Measurements from ENCODE around the gene DDRGK1.

- TF ChIP-seq POLR2A (IDR thresholded peaks at IDR 0.05): no peak
- TF ChIP-seq, protein P1, sequence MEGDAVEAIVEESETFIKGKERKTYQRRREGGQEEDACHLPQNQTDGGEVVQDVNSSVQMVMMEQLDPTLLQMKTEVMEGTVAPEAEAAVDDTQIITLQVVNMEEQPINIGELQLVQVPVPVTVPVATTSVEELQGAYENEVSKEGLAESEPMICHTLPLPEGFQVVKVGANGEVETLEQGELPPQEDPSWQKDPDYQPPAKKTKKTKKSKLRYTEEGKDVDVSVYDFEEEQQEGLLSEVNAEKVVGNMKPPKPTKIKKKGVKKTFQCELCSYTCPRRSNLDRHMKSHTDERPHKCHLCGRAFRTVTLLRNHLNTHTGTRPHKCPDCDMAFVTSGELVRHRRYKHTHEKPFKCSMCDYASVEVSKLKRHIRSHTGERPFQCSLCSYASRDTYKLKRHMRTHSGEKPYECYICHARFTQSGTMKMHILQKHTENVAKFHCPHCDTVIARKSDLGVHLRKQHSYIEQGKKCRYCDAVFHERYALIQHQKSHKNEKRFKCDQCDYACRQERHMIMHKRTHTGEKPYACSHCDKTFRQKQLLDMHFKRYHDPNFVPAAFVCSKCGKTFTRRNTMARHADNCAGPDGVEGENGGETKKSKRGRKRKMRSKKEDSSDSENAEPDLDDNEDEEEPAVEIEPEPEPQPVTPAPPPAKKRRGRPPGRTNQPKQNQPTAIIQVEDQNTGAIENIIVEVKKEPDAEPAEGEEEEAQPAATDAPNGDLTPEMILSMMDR (IDR thresholded peaks at IDR 0.05): no peak
Observed at GRCh38 chr20:3231116-3231515, 26.6 kb upstream of the DDRGK1 start.

Measured in vagina (tissue), 2 donors.